Prostate gland (tissue), 2 donors: ENCODE results near the gene GPR32. TPM values are rescaled to one million over a fixed set of nuclear protein-coding genes. Genes with fewer than 3 reads are reported as not detected.

Experiments
- DNase-seq: peaks from one replicate; pipeline ENCODE4 v3.0.0-alpha.2; 2019; ENCODE audit warnings: low spot score
- H3K27ac ChIP-seq, 2 donors: fragments of 200-600 bp; sonication (generic); 2 replicates each; pipeline ENCODE4 v1.5.1; 2017 to 2019
- H3K27me3 ChIP-seq: fragments of 200-600 bp; sonication (generic); replicated peaks from 2 replicates; pipeline ENCODE4 v1.5.1; 2019; ENCODE audit not compliant: insufficient read depth
- H3K36me3 ChIP-seq, 2 donors: fragments of 200-600 bp; sonication (generic); 1 replicate in 1 of 2; 2 replicates in 1 of 2; pipeline versions ENCODE4 v1.5.1 to v1.8.1; 2017 to 2019
- H3K4me1 ChIP-seq: fragments of 200-600 bp; sonication (generic); replicated peaks from 2 replicates; pipeline ENCODE4 v1.5.1; 2019
- H3K4me3 ChIP-seq, 2 donors: fragments of 200-600 bp; sonication (generic); 2 replicates each; pipeline ENCODE4 v1.5.1; 2017 to 2019
- H3K9me3 ChIP-seq: fragments of 200-600 bp; sonication (generic); 2 replicates; pipeline ENCODE4 v1.5.1; 2017
- POLR2A ChIP-seq: fragments of 450-650 bp; IDR thresholded peaks from one replicate; pipeline ENCODE4 v1.6.1; 2016; ENCODE audit warnings: antibody characterized with exemption, mild to moderate bottlenecking
- POLR2AphosphoS5 ChIP-seq: sonication (generic); formaldehyde crosslinking; IDR thresholded peaks from one replicate; pipeline ENCODE4 v1.6.1; 2017; ENCODE audit warnings: antibody characterized with exemption
- WGBS: methylation state at CpG from one replicate; pipeline ENCODE4 v1.1.5; 2018; 5-methylcytosine and 5-hydroxymethylcytosine counted together
- intact Hi-C: fragments of 100-400 bp; cut with DNase I; formaldehyde crosslinking; loops from one replicate; pipeline ENCODE4 v1.14.2; 2022
- total RNA-seq, 2 donors: library from RNA; depleted of rRNA; stranded (reverse); fragments of >200 nt; gene quantifications; one replicate each; pipeline ENCODE4 v1.1.0, GENCODE V29; 2016
- TF ChIP-seq, protein P1 (sequence below), 4 experiments: fragments of 200-600 bp in 2 of 4; fragments of 450-650 bp in 2 of 4; sonication (generic) in 2 of 4; IDR thresholded peaks; 1 replicate in 3 of 4; 2 replicates in 1 of 4; pipeline ENCODE4 v1.5.1; 2016 to 2019; ENCODE audit warnings: antibody characterized with exemption in 4 of 4, mild to moderate bottlenecking in 2 of 4, moderate library complexity in 2 of 4

The GPR32 gene
- total RNA-seq, 2 donors from 2014 or later: not detected

DNA sequence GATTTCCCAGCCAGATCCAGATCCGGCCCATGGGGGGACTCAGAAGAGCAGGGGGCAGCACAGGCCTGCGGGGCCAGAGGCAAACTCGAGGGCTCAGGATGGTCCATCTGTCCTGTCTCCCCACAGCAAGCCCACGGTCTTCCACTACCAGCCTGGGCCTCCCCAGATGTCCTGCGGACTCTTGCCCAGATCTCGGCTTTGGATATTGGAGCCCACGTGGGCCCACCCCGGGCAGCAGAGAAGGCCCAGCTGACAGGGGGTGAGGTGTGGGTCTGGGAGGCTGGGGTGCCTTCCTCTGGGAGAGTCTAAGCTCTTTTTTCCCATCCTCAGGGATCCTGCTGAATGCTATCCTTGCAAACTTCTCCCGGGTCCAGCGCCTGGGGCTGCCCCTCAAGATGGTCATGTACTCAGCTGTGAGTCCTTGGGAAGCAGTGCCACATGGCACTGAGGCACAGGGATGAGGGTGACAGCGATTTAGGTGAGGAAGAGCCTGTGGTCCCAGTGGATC is 23.3 kb downstream of the GPR32 start:
- Histone ChIP-seq H3K36me3 (peaks cover 2 to 11% of the 10 kb centered on the region in 2 donors), H3K27ac (no peak overlapping the region), H3K27me3 (no peaks in the 10 kb centered on the region), H3K4me3 (no peak overlapping the region), H3K4me1 (no peaks in the 10 kb centered on the region), H3K9me3 (no peaks in the 10 kb centered on the region)
- no peak for DNase-seq
- WGBS: 72% methylated on average over 11 of the region's 11 CpGs
- intact Hi-C loops: no loop called here
- TF ChIP-seq POLR2A (no peak), POLR2AphosphoS5 (no peak)
- TF ChIP-seq, protein P1, sequence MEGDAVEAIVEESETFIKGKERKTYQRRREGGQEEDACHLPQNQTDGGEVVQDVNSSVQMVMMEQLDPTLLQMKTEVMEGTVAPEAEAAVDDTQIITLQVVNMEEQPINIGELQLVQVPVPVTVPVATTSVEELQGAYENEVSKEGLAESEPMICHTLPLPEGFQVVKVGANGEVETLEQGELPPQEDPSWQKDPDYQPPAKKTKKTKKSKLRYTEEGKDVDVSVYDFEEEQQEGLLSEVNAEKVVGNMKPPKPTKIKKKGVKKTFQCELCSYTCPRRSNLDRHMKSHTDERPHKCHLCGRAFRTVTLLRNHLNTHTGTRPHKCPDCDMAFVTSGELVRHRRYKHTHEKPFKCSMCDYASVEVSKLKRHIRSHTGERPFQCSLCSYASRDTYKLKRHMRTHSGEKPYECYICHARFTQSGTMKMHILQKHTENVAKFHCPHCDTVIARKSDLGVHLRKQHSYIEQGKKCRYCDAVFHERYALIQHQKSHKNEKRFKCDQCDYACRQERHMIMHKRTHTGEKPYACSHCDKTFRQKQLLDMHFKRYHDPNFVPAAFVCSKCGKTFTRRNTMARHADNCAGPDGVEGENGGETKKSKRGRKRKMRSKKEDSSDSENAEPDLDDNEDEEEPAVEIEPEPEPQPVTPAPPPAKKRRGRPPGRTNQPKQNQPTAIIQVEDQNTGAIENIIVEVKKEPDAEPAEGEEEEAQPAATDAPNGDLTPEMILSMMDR (IDR thresholded peaks at IDR 0.05): no peak

- intact Hi-C loops: no loop called here
- H3K4me1 ChIP-seq: no peaks in the 10 kb centered on the region
- H3K27ac ChIP-seq: no peak overlapping the region
- peaks cover 4 to 15% of the 10 kb centered on the region in 2 donors for H3K36me3 ChIP-seq
- WGBS: 19% methylated on average over 16 of the region's 16 CpGs
- peak; percentile 31 for DNase-seq
- H3K4me3 ChIP-seq: no peak overlapping the region
- TF ChIP-seq POLR2AphosphoS5: no peak
- TF ChIP-seq, protein P1 (IDR thresholded peaks at IDR 0.05): peak in 2 of 4 experiments; percentile 19 to 38
- no peaks in the 10 kb centered on the region for H3K9me3 ChIP-seq
- H3K27me3 ChIP-seq: no peaks in the 10 kb centered on the region
Observed at GRCh38 chr19:50794074-50794875, 24.0 kb downstream of the GPR32 start.

DNA sequence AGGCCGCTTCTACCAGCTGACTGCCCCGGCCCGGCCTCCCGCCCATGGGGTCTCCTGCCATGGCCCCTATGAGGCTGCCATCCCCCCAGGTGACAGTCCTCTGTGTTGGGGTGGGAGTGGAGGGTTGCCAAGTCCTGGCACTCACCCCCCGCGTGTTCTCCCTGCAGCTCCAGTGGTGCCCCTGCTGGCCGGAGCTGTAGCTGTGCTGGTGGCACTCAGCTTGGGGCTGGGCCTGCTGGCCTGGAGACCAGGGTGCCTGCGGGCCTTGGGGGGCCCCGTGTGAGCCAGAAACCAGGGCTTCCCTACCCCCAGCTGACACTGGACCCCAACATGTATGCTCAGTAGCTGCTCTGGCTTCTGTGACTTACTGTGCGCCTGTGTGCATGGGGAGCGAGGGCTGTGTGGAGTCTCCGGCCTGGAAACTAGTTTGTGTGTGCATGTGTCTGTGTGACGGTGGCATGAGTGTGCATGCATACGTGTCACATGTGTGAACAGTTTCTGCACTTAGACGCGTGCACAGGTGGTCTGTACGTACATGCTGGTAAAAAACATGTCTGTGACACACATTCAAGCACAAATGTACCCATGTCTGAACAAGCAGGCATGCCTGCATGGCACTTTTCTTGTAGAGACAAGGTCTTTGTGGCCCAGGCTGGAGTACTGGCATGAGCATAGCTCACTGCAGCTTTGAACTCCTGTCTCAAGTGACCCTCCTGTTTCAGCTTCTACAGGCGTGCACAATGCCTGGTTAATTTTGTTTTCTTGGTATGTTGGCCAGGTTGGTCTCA is 24.8 kb downstream of the GPR32 start:
- peaks cover 4% of the 10 kb centered on the region for H3K4me1 ChIP-seq
- intact Hi-C loops: no loop called here
- H3K36me3 ChIP-seq: peaks cover 4 to 15% of the 10 kb centered on the region in 2 donors
- no peak for DNase-seq
- WGBS: 52% methylated on average over 18 of the region's 18 CpGs
- no peak for TF ChIP-seq POLR2A
- TF ChIP-seq, protein P1 (IDR thresholded peaks at IDR 0.05): peak in 1 of 4 experiments; percentile 19
- no peak for TF ChIP-seq POLR2AphosphoS5
- H3K27me3 ChIP-seq: no peaks in the 10 kb centered on the region
- no peaks in the 10 kb centered on the region for H3K9me3 ChIP-seq
- H3K4me3 ChIP-seq: no peak overlapping the region
- no peak overlapping the region for H3K27ac ChIP-seq

- Histone ChIP-seq H3K27me3 (no peaks in the 10 kb centered on the region), H3K9me3 (no peaks in the 10 kb centered on the region), H3K4me1 (peaks cover 4% of the 10 kb centered on the region), H3K4me3 (no peak overlapping the region), H3K36me3 (peaks cover 4 to 15% of the 10 kb centered on the region in 2 donors), H3K27ac (no peak overlapping the region)
- TF ChIP-seq, protein P1 (IDR thresholded peaks at IDR 0.05): no peak
- TF ChIP-seq POLR2AphosphoS5 (no peak), POLR2A (no peak)
- no peak for DNase-seq
- intact Hi-C loops: no loop called here
- 98% methylated on average over 4 of the region's 4 CpGs for WGBS
Observed at GRCh38 chr19:50795664-50796073, 25.4 kb downstream of the GPR32 start.
